ENCODE results near the gene NTM.
"Not testable (repeated sequence)": the region's sequence is repeated elsewhere in the genome, so short reads cannot be mapped to it uniquely, and the experiment has no call there.

Gene NTM

DNA sequence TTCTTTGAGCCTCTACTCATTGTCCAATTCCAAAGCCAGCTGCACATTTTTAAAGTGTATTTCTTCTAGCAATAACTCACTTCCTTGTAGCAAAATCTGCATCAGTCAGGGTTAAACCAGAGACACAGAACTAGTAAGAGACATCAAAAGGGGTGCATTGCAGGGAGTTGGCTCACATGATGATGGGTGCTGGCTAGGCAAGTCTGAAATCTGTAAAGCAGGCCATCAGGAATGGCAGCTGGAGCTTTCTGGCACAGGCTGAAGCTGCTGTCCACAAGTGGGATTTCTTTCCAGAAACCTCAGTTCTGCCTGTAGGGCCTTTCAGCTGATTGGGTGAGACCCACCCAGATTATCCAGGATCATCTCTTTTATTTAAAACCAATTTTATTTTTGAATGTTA lies 698.1 kb downstream of the NTM start:
- Histone ChIP-seq H3K4me3 (replicated peaks; ENCODE audit: insufficient read depth, low read length) (no peak overlapping the region), H3K27me3 (ENCODE audit: insufficient read depth, poor library complexity, severe bottlenecking) (no peaks in the 10 kb centered on the region), H3K27ac (replicated peaks) (no peak overlapping the region)
- no peak for TF ChIP-seq GABPA (IDR thresholded peaks at IDR 0.05; ENCODE audit: low read depth)
- no peak for TF ChIP-seq POLR2AphosphoS5 (IDR thresholded peaks at IDR 0.05; ENCODE audit: low read depth)
- TF ChIP-seq, protein P1, sequence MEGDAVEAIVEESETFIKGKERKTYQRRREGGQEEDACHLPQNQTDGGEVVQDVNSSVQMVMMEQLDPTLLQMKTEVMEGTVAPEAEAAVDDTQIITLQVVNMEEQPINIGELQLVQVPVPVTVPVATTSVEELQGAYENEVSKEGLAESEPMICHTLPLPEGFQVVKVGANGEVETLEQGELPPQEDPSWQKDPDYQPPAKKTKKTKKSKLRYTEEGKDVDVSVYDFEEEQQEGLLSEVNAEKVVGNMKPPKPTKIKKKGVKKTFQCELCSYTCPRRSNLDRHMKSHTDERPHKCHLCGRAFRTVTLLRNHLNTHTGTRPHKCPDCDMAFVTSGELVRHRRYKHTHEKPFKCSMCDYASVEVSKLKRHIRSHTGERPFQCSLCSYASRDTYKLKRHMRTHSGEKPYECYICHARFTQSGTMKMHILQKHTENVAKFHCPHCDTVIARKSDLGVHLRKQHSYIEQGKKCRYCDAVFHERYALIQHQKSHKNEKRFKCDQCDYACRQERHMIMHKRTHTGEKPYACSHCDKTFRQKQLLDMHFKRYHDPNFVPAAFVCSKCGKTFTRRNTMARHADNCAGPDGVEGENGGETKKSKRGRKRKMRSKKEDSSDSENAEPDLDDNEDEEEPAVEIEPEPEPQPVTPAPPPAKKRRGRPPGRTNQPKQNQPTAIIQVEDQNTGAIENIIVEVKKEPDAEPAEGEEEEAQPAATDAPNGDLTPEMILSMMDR (IDR thresholded peaks at IDR 0.05; ENCODE audit: insufficient read depth, low read length), result no peak
- no peak for TF ChIP-seq SPI1 (IDR thresholded peaks at IDR 0.05; ENCODE audit: borderline replicate concordance, low read depth)
- TF ChIP-seq, protein P2, sequence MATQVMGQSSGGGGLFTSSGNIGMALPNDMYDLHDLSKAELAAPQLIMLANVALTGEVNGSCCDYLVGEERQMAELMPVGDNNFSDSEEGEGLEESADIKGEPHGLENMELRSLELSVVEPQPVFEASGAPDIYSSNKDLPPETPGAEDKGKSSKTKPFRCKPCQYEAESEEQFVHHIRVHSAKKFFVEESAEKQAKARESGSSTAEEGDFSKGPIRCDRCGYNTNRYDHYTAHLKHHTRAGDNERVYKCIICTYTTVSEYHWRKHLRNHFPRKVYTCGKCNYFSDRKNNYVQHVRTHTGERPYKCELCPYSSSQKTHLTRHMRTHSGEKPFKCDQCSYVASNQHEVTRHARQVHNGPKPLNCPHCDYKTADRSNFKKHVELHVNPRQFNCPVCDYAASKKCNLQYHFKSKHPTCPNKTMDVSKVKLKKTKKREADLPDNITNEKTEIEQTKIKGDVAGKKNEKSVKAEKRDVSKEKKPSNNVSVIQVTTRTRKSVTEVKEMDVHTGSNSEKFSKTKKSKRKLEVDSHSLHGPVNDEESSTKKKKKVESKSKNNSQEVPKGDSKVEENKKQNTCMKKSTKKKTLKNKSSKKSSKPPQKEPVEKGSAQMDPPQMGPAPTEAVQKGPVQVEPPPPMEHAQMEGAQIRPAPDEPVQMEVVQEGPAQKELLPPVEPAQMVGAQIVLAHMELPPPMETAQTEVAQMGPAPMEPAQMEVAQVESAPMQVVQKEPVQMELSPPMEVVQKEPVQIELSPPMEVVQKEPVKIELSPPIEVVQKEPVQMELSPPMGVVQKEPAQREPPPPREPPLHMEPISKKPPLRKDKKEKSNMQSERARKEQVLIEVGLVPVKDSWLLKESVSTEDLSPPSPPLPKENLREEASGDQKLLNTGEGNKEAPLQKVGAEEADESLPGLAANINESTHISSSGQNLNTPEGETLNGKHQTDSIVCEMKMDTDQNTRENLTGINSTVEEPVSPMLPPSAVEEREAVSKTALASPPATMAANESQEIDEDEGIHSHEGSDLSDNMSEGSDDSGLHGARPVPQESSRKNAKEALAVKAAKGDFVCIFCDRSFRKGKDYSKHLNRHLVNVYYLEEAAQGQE (IDR thresholded peaks at IDR 0.05; ENCODE audit: insufficient replicate concordance, low read depth), result no peak
- no peak for DNase-seq (ENCODE audit: low read depth in 1 of 2, low spot score in 1 of 2)

DNA sequence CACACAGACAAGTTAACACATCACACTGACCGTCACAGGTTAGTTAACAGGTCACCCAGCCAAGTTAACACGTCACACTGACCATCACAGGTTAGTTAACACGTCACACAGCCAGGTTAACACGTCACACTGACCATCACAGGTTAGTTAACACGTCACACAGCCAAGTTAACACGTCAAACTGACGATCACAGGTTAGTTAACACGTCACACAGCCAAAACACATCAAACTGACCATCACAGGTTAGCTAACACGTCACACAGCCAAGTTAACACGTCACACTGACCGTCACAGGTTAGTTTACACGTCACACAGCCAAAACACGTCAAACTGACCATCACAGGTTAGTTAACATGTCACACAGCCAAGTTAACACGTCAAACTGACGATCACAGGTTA lies 699.2 kb downstream of the NTM start:
- not testable (repeated sequence) for H3K4me3 ChIP-seq (replicated peaks; ENCODE audit: insufficient read depth, low read length); H3K27ac ChIP-seq (replicated peaks); H3K27me3 ChIP-seq (ENCODE audit: insufficient read depth, poor library complexity, severe bottlenecking); DNase-seq (ENCODE audit: low read depth in 1 of 2, low spot score in 1 of 2)

DNA sequence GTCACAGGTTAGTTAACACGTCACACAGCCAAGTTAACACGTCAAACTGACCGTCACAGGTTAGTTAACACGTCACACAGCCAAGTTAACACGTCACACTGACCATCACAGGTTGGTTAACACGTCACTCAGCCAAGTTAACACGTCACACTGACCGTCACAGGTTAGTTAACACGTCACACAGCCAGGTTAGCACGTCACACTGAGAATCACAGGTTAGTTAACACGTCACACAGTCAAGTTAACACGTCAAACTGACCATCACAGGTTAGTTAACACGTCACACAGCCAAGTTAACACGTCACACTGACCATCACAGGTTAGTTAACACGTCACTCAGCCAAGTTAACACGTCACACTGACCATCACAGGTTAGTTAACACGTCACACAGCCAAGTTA lies 700.5 kb downstream of the NTM start:
- H3K27ac ChIP-seq (replicated peaks), result not testable (repeated sequence)

DNA sequence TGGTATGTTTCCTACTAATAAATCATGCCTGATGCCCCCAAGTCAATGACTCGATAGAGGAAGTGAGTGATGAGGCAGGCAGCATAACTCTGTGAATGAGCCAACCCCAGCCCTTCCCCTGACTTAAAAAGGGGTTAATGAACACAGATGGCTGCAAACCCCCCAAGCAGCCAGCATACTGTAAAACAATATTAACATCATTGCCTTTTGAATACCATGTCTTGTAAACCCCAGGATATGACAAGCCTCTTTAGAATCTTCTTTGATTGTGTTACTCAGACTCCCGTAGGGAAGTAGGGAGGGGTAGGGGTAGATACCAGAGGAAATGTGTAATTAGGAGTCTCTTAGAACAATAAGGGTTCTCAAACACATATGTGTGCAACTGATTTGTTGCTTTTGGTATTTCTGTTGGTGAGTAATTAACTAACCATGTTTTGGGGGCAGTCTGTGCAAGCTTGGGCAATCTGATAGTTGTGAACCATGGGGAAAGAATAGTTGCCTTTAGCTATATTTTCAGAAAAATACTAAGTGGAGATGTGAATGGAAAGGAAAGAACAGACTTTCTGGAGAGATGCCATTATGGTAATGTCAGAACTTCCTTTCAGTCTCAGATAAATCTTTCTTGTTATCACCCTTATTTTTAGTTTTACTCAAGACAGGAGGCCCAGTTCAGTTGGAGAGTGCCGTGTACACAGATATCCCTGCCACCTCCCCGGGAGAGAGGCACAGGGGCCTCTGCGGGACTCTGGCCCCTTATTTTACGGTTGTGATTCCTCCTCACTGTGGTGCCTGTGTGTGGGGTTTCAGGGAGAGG lies 701.8 kb downstream of the NTM start:
- no peak overlapping the region for H3K27ac ChIP-seq (replicated peaks)
- no peak for DNase-seq (ENCODE audit: low read depth in 1 of 2, low spot score in 1 of 2)
- no peaks in the 10 kb centered on the region for H3K27me3 ChIP-seq (ENCODE audit: insufficient read depth, poor library complexity, severe bottlenecking)
- H3K4me3 ChIP-seq (replicated peaks; ENCODE audit: insufficient read depth, low read length), result no peak overlapping the region
- no peak for TF ChIP-seq SPI1 (IDR thresholded peaks at IDR 0.05; ENCODE audit: borderline replicate concordance, low read depth)
- TF ChIP-seq, protein P2 (IDR thresholded peaks at IDR 0.05; ENCODE audit: insufficient replicate concordance, low read depth), result no peak
- TF ChIP-seq POLR2AphosphoS5 (IDR thresholded peaks at IDR 0.05; ENCODE audit: low read depth), result no peak
- TF ChIP-seq GABPA (IDR thresholded peaks at IDR 0.05; ENCODE audit: low read depth), result no peak
- TF ChIP-seq, protein P1 (IDR thresholded peaks at IDR 0.05; ENCODE audit: insufficient read depth, low read length), result no peak

More for the DNA sequence above, 700.5 kb downstream of the NTM start:
- H3K27me3 ChIP-seq (ENCODE audit: insufficient read depth, poor library complexity, severe bottlenecking); DNase-seq (ENCODE audit: low read depth in 1 of 2, low spot score in 1 of 2); H3K4me3 ChIP-seq (replicated peaks; ENCODE audit: insufficient read depth, low read length): not testable (repeated sequence)

DNA sequence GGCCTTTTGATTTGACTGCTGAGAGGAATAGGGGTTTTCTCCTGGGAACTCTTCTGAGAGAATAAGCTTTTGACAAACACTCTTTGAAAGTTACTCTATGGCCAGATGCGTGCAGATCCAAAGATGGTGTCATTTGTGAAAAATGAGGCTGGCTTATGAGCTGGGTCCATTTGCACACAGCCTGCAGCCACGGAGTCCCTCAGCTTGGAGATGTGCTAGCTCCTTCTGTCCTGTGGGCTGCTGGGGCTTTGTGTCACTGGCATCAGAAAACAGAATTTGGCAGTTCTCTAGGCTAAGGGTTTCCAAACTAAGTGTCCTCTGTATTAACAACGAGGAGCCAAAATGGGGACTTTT lies 702.4 kb downstream of the NTM start:
- TF ChIP-seq, protein P1 (IDR thresholded peaks at IDR 0.05; ENCODE audit: insufficient read depth, low read length), result no peak
- TF ChIP-seq, protein P2 (IDR thresholded peaks at IDR 0.05; ENCODE audit: insufficient replicate concordance, low read depth), result no peak
- TF ChIP-seq GABPA (IDR thresholded peaks at IDR 0.05; ENCODE audit: low read depth), result no peak
- TF ChIP-seq POLR2AphosphoS5 (IDR thresholded peaks at IDR 0.05; ENCODE audit: low read depth), result no peak
- Histone ChIP-seq H3K4me3 (replicated peaks; ENCODE audit: insufficient read depth, low read length) (no peak overlapping the region), H3K27me3 (ENCODE audit: insufficient read depth, poor library complexity, severe bottlenecking) (no peaks in the 10 kb centered on the region), H3K27ac (replicated peaks) (no peak overlapping the region)
- no peak for DNase-seq (ENCODE audit: low read depth in 1 of 2, low spot score in 1 of 2)
